ENCODE measurements around the gene PRICKLE3.

The PRICKLE3 gene

DNA sequence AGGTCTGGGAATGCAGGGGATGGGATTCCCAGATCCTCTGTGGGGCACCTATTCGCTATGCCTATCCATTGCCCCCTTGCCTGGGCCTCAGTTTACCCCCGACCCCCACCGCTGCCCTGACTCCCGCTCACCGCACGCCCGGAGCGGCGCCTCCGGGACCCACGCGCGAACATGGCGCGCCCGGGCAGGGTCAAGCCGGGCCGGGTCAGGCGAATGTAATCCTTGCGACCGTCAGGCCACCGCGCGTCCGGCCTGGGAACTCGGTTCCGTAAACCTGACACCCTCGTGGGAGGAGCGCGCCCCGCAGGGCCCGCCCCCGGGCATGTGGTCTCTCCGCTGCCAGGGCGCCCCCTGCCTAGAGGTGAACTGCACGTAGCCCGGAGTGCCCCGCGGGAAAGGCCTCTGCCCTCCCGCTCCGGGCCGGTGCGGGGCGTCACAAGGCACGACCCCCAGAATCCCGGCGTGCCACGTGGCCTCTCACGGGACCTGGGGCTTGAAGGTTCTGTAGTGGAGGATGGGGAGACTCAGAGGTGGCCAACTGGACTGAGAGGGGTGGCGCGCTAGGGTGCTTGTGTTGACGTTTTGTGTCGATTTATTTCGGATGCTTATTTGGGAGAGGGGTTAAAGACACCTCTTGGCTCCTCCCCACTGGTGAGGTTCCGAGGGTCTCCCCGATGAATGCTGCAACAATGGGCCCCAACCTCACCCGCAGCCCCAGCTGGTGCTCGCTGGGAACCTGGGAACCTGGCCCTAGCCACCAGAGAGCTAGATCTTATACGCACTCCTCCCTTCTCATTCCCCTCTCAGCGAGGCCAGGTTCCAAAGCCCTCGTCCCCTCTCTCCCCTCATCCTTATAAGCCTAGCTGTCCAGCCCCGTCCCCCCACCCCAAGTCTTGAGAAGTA is at the start of gene PRICKLE3:
PRICKLE3 (minus strand) TSS at position 249 of the 903 bp plus-strand sequence; CDS start at position 173, 76 bp downstream.
- peak; percentile 15 for DNase-seq

GRCh38 chrX:49233887-49234555 is 47.8 kb upstream of the PRICKLE3 start:
- DNase-seq = no peak

GRCh38 chrX:49233176-49233575 is 47.0 kb upstream of the PRICKLE3 start, which contains the start of gene CACNA1F:
Gene CACNA1F, minus strand, starts transcription at chrX:49233340. Its CDS starts 31 bp downstream, at chrX:49233309.
- no peak for DNase-seq

GRCh38 chrX:49232525-49232924 is 46.4 kb upstream of the PRICKLE3 start:
- no peak for DNase-seq

GRCh38 chrX:49231333-49232000 is 45.3 kb upstream of the PRICKLE3 start:
- DNase-seq = no peak

DNA sequence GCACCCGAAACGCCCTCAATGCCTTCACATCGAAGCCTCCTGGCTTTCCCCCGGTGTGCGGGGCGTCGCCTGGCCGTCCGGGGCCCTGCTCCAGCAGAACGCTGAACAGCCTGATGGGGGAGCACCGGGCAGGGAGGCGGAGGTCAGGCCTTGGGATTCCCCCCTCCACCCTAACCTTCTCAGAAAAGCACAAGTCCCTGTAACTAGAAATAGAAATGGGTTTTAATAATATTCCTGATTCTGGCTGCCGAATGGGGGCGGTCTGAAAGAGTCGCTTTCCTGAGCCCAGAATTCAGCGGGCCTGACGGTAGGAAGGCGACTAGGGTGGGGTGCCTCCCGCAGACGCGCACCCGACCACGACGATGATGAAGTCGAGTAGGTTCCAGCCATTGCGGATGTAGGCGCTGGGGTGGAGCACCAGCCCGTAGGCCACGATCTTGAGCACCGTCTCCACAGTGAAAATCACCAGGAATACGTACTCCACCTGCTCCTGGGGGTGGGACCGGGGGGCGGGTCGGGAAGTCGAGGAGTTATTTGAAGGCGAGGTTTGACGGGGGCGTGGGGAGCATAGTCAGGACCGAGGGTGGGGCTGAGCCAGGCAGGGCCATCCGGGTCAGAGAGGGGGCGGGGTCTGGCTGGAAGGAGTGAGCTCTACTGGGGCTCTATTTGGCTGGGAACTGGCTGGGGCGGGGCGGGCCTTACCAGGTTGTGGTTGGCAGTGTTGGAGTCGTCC is 44.5 kb upstream of the PRICKLE3 start:
- DNase-seq = no peak

- no peak for DNase-seq
These were observed 42.0 kb upstream of the PRICKLE3 start for GRCh38 chrX:49228185-49228584.

GRCh38 chrX:49227726-49228125 is 41.6 kb upstream of the PRICKLE3 start:
- no peak for DNase-seq

GRCh38 chrX:49226946-49227345 is 40.8 kb upstream of the PRICKLE3 start:
- no peak for DNase-seq

DNA sequence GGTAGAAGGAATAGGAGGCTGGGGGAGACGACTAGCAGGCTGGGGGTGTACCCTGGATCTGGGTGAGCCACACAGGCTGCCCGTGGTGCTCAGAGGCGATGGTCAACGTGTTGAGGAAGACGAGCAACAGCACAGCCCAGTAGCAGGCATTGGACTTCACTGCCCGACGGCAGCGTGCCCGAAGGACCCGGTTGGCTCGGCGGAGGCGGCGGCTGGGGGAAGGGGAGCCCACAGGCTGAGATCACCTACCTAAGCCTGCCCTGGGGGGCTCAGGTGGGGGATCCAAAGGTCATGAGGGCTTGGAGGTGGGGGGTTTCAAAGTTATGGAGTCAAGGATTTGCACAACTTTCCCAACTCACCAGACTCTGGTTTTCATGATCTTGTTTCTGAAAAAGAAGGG is 39.7 kb upstream of the PRICKLE3 start:
- DNase-seq = no peak

GRCh38 chrX:49221868-49222267 is 35.7 kb upstream of the PRICKLE3 start:
- DNase-seq = no peak

DNA sequence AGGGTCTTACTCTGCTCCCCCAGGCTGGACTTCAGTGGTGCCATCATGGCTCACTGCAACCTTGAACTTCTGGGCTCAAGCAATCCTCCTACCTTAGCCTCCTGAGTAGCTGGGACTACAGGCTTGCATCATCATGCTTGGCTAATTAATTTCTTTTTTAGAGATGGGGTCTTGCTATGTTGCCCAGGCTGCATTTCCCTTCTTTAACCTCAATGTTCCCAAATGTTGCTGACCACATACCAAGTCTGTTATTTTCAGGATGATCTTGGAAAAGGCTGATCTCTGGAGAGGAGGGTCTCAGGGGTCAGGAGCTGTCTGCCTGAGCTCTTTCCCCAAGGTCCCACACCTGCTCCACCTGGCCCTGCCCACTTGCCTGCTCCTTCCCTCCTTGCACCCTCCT is 33.9 kb upstream of the PRICKLE3 start:
- no peak for DNase-seq

DNA sequence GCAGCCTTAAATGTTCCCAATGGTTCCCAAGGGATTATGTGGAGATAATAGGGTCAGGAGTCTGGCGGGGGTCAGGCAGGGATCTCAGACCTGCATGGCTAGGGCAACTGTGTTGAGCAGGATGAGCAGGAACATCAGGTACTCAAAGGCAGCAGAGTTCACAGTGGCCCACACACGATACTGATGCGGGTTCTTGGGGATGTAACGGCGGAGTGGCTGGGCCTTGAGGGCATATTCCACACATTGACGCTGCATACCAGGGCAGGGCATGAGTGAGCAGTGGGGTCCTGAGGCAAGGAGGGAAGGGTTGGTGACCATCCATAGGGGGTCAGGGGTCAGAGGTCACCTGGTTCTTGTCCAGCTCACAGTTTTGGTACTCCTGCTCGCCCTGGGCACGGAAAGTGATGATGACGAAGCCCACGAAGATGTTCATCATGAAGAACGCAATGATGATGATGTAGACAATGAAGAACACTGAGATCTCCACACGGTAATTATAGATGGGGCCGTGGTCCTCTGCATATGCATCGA is 28.9 kb upstream of the PRICKLE3 start:
- DNase-seq = no peak

- DNase-seq = no peak
These were observed 28.2 kb upstream of the PRICKLE3 start for GRCh38 chrX:49214416-49214815.

- no peak for DNase-seq
These were observed 26.7 kb upstream of the PRICKLE3 start for GRCh38 chrX:49212861-49213260.

- no peak for DNase-seq
These were observed 26.0 kb upstream of the PRICKLE3 start for GRCh38 chrX:49212209-49212608.

- no peak for DNase-seq
These were observed 24.9 kb upstream of the PRICKLE3 start for GRCh38 chrX:49211074-49211473.

DNA sequence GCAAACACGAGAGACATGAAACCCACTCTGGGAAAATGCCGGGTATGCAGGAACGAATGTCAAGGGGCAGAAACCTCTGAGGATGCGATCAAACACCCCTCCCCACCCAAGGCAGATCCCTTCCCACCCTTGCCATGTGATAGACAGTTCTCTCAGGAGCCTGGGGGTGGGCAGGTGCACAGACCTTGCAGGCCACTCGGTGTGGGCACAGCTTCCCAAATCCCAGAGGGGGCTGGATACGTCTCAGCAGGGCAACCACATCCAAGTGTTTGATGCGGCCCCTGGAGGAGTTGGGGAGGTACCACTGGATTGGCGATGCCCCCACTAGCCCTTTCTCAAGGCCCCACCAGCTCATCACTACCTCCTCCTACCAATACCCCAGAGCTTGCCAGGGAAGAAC is 24.2 kb upstream of the PRICKLE3 start:
- DNase-seq = no peak

DNA sequence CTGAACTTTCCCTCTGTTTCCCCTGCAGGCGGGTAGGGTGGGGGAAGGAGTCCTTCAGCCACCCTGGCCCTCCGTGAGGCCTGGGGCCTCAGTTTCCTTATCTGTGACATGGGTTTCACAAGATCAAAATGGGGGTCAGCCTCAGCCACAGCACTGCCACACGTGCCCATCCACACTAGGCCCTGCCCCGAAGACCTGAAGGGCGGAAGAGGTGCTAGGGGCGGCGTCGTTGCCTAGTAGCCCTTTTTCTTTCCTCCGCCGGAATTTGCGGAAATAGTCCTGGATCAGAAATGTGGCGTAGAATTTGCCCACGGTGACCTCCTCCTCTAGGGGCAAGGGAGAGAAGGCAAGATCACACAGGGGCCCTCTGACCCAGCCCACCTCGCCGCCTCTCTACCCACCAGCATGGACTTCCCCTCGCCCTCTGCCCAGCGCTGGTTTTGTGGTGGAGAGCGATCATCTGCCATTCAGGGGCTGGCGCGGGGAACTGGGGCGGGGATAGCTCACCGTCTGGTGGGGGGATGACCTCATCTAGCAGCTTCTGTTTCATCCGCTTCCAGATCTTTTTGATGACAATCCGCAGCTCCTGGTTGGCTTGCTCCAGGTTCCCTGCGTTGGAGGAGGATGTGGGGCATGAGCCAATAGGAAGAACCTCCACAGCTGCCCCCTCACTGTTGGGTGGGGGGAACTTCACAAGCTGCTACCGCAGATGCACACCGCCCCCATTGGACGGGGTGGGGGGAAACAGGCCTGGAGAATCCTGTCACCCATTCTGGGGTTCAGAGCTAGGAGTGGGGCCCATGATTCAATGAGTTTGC is 23.5 kb upstream of the PRICKLE3 start:
- DNase-seq = peak; percentile 44

DNA sequence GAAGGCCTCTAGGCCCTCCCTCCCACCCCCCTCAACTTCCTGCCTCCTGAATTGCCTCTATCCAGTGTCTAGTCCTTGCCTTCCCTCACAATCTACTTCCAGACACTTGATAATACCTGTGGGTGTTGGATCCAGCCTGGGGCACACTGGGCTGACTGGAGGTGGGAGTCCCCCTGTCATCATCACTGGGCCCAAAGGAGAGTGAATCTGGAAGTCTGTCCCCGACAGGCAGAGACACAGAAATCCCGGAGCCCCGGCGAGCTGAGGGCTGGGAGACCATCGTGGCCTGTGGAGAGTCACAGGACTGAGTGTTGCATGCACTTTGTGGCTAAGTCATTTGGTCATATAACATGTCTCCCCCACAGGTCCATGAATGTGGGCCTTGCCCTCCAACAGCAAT is 22.2 kb upstream of the PRICKLE3 start:
- DNase-seq = no peak

- no peak for DNase-seq
These were observed 20.4 kb upstream of the PRICKLE3 start for GRCh38 chrX:49206543-49206942.

DNA sequence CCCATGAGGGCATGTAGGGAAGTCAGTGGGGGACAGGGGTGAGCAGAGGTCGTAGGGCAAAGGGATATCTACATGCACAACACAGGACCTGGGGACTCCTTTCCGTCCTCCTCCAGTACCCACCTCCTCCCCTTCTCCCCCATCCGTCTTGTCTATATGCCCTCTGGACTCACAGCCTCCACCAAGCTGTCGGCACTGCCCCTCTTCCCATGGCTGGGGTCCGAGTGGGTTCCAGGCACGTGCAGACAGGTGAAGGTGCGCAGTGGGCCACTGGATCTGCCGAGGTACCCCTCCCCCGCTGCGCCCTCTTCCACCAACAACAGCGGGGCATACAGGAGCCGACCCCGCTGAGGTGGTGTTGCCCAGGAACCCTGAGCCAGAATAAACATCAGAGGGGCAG is 19.3 kb upstream of the PRICKLE3 start:
- DNase-seq = no peak
